Regular cardiac myocyte (primary cell): ENCODE measurements around the gene CERS3. TPM values are rescaled to one million over a fixed set of nuclear protein-coding genes. Genes with fewer than 3 reads are reported as not detected.

Experiments
- total RNA-seq: library from RNA; depleted of rRNA; stranded (reverse); fragments of >200 nt; gene quantifications from 2 replicates; pipeline ENCODE4 v1.2.3, GENCODE V29; 2014

Gene CERS3
- not detected in 2 replicates for total RNA-seq

GRCh38 chr15:100528833-100529428 is at the start of gene CERS3:
Gene CERS3 (minus strand): TSS chr15:100528950. CDS start chr15:100501849, 27,101 bp downstream.

Other genes starting within 250 kb of the CERS3 start
- gene ADAMTS17, start 187.0 kb downstream of the CERS3 start, total RNA-seq = 0.28 and 0.58 TPM in 2 replicates
- gene LINS1, start 73.2 kb upstream of the CERS3 start, total RNA-seq = 9.4 and 14.7 TPM in 2 replicates
- 13.5 and 13.8 TPM in 2 replicates for gene ASB7, start 73.6 kb upstream of the CERS3 start, total RNA-seq